ENCODE results near the gene NALCN.
A peak's percentile ranks its signal among the peaks of the same experiment; 100 is the strongest.

Gene NALCN

GRCh38 chr13:101098873-101099272 is 317.4 kb downstream of the NALCN start:
- no peak overlapping the region for H3K4me3 ChIP-seq (ENCODE audit: control insufficient read depth, low read depth, low read length)
- TF ChIP-seq CTCF (conservative IDR thresholded peaks at IDR 0.05; ENCODE audit: control insufficient read depth, insufficient read depth, low read depth, low read length), result no peak
- no peak for DNase-seq (ENCODE audit: low read depth)

GRCh38 chr13:101092985-101093384 is 323.3 kb downstream of the NALCN start:
- H3K4me3 ChIP-seq (ENCODE audit: control insufficient read depth, low read depth, low read length), result no peak overlapping the region
- DNase-seq (ENCODE audit: low read depth), result peak; percentile 3
- no peak for TF ChIP-seq CTCF (conservative IDR thresholded peaks at IDR 0.05; ENCODE audit: control insufficient read depth, insufficient read depth, low read depth, low read length)

GRCh38 chr13:101090287-101090686 is 326.0 kb downstream of the NALCN start:
- no peak for DNase-seq (ENCODE audit: low read depth)
- TF ChIP-seq CTCF (conservative IDR thresholded peaks at IDR 0.05; ENCODE audit: control insufficient read depth, insufficient read depth, low read depth, low read length), result no peak
- no peak overlapping the region for H3K4me3 ChIP-seq (ENCODE audit: control insufficient read depth, low read depth, low read length)

- no peak for TF ChIP-seq CTCF (conservative IDR thresholded peaks at IDR 0.05; ENCODE audit: control insufficient read depth, insufficient read depth, low read depth, low read length)
- H3K4me3 ChIP-seq (ENCODE audit: control insufficient read depth, low read depth, low read length), result no peak overlapping the region
- no peak for DNase-seq (ENCODE audit: low read depth)
Observed at GRCh38 chr13:101085551-101085950, 330.8 kb downstream of the NALCN start.

- no peak for TF ChIP-seq CTCF (conservative IDR thresholded peaks at IDR 0.05; ENCODE audit: control insufficient read depth, insufficient read depth, low read depth, low read length)
- no peak overlapping the region for H3K4me3 ChIP-seq (ENCODE audit: control insufficient read depth, low read depth, low read length)
- DNase-seq (ENCODE audit: low read depth), result no peak
Observed at GRCh38 chr13:101082441-101082840, 333.9 kb downstream of the NALCN start.

GRCh38 chr13:101080616-101081015 is 335.7 kb downstream of the NALCN start:
- H3K4me3 ChIP-seq (ENCODE audit: control insufficient read depth, low read depth, low read length), result no peak overlapping the region
- no peak for DNase-seq (ENCODE audit: low read depth)
- no peak for TF ChIP-seq CTCF (conservative IDR thresholded peaks at IDR 0.05; ENCODE audit: control insufficient read depth, insufficient read depth, low read depth, low read length)

GRCh38 chr13:101065329-101065728 is 351.0 kb downstream of the NALCN start:
- DNase-seq (ENCODE audit: low read depth), result peak; percentile 84
- no peak for TF ChIP-seq CTCF (conservative IDR thresholded peaks at IDR 0.05; ENCODE audit: control insufficient read depth, insufficient read depth, low read depth, low read length)
- H3K4me3 ChIP-seq (ENCODE audit: control insufficient read depth, low read depth, low read length), result no peak overlapping the region
